ENCODE results near the gene ABHD4.

The ABHD4 gene

DNA sequence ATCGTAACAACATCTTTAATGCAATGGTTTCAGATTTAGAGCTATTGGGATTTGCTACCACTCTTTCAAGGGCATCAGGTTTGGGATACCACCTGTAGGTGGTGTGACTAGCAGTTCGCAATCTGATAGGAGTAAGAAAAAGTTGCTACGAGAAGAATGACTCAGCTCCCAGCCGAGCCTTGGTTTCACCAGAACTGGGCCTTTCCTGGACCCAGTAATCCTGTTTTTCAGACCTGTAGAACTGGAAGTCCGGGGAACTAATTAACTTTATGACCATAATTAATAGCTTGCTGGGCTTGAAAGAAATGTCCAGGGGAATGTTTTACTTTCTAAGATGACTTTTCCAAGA is 770 bp downstream of the ABHD4 start:
- Histone ChIP-seq H3K27me3 (ENCODE audit: control insufficient read depth in 2 of 2, insufficient read depth in 2 of 2, low read length in 2 of 2) (no peaks in the 10 kb centered on the region), H3K4me1 (ENCODE audit: control insufficient read depth in 2 of 2, insufficient read depth in 2 of 2, low read length in 2 of 2) (peaks cover 12 to 18% of the 10 kb centered on the region in 2 donors), H3K36me3 (ENCODE audit: control insufficient read depth in 2 of 2, insufficient read depth in 2 of 2, low read length in 2 of 2) (peaks cover 25% of the 10 kb centered on the region in 2 donors), H3K4me3 (ENCODE audit: low read length in 2 of 2) (peak overlapping the region; percentile 76 to 80), H3K27ac (ENCODE audit: low read depth in 2 of 2, low read length in 2 of 2) (peak overlapping the region; percentile 80 to 85), H3K9me3 (ENCODE audit: control insufficient read depth in 2 of 2, low read length in 2 of 2) (no peaks in the 10 kb centered on the region), H3K9ac (ENCODE audit: low read depth in 1 of 2, low read length in 2 of 2) (peak overlapping the region; percentile 71 to 86)

DNA sequence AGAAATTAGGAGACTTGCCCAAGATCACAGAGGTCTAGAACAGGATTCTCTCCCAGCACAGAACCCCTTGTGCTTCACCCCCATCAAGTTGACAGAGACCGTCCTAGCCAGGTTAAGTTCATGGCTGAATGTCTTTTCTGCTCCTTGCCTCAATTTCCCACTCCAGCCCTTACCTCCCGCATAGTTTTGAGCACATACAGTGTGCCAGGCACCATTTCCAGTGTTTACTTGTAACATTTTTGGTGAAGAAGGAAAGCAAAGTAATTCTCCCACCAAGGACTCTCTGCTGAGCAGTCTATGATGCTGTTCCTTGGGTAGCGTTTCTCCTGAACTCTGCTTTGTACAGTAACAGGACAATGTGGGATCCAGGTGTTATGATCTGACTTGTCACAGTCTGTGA is 1.2 kb downstream of the ABHD4 start:
- Histone ChIP-seq H3K27me3 (ENCODE audit: control insufficient read depth in 2 of 2, insufficient read depth in 2 of 2, low read length in 2 of 2) (no peaks in the 10 kb centered on the region), H3K4me1 (ENCODE audit: control insufficient read depth in 2 of 2, insufficient read depth in 2 of 2, low read length in 2 of 2) (peaks cover 9 to 15% of the 10 kb centered on the region in 2 donors), H3K4me3 (ENCODE audit: low read length in 2 of 2) (peak overlapping the region; percentile 76 to 80), H3K9me3 (ENCODE audit: control insufficient read depth in 2 of 2, low read length in 2 of 2) (no peaks in the 10 kb centered on the region), H3K36me3 (ENCODE audit: control insufficient read depth in 2 of 2, insufficient read depth in 2 of 2, low read length in 2 of 2) (peaks cover 25 to 26% of the 10 kb centered on the region in 2 donors), H3K9ac (ENCODE audit: low read depth in 1 of 2, low read length in 2 of 2) (peak overlapping the region; percentile 71 to 86), H3K27ac (ENCODE audit: low read depth in 2 of 2, low read length in 2 of 2) (no peak overlapping the region)

DNA sequence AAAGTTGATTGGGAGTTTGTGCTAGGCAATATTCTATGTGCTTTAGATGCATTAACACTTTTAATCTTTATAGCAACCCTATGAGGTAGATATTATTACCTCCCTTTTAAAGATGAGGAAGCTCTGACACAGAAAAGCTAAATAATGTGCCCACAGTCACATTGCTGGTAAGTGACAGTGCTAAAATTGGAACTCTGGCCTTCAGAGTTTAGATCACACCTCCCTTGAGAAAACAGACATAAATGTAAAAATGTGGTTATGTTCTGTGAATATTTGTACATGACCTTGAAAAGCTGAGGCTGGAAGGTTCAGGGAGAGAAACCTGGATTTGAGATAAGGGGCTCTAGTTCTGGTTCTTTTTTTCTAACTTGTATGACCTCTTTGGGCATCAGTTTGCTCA is 1.9 kb downstream of the ABHD4 start:
- peaks cover 31% of the 10 kb centered on the region in 2 donors for H3K36me3 ChIP-seq (ENCODE audit: control insufficient read depth in 2 of 2, insufficient read depth in 2 of 2, low read length in 2 of 2)
- no peaks in the 10 kb centered on the region for H3K27me3 ChIP-seq (ENCODE audit: control insufficient read depth in 2 of 2, insufficient read depth in 2 of 2, low read length in 2 of 2)
- no peak overlapping the region for H3K9ac ChIP-seq (ENCODE audit: low read depth in 1 of 2, low read length in 2 of 2)
- no peaks in the 10 kb centered on the region for H3K9me3 ChIP-seq (ENCODE audit: control insufficient read depth in 2 of 2, low read length in 2 of 2)
- H3K4me1 ChIP-seq (ENCODE audit: control insufficient read depth in 2 of 2, insufficient read depth in 2 of 2, low read length in 2 of 2) = peaks cover 7 to 14% of the 10 kb centered on the region in 2 donors
- no peak overlapping the region for H3K4me3 ChIP-seq (ENCODE audit: low read length in 2 of 2)
- H3K27ac ChIP-seq (ENCODE audit: low read depth in 2 of 2, low read length in 2 of 2) = no peak overlapping the region

DNA sequence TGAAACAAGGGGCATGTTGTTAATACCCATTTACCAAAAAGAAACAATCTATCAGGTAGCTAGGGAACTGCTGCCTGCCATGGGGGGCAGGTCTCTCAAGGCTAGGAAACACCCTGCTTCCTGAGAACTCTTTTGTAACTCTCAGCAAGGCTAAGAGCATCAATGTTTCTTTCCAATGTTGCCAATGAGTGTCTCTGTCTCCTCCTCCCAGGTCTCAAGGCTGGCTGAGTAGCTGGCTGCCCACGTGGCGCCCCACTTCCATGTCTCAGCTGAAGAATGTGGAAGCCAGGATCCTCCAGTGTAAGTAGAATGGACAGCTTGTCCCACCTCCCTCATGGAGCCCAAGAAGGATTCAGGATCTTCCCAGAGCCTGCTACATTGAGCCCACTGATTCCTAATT is 3.4 kb downstream of the ABHD4 start:
- Histone ChIP-seq H3K27me3 (ENCODE audit: control insufficient read depth in 2 of 2, insufficient read depth in 2 of 2, low read length in 2 of 2) (no peaks in the 10 kb centered on the region), H3K27ac (ENCODE audit: low read depth in 2 of 2, low read length in 2 of 2) (no peak overlapping the region), H3K4me1 (ENCODE audit: control insufficient read depth in 2 of 2, insufficient read depth in 2 of 2, low read length in 2 of 2) (peaks cover 7 to 14% of the 10 kb centered on the region in 2 donors), H3K4me3 (ENCODE audit: low read length in 2 of 2) (no peak overlapping the region), H3K9ac (ENCODE audit: low read depth in 1 of 2, low read length in 2 of 2) (no peak overlapping the region), H3K9me3 (ENCODE audit: control insufficient read depth in 2 of 2, low read length in 2 of 2) (no peaks in the 10 kb centered on the region), H3K36me3 (ENCODE audit: control insufficient read depth in 2 of 2, insufficient read depth in 2 of 2, low read length in 2 of 2) (peaks cover 43 to 46% of the 10 kb centered on the region in 2 donors)

DNA sequence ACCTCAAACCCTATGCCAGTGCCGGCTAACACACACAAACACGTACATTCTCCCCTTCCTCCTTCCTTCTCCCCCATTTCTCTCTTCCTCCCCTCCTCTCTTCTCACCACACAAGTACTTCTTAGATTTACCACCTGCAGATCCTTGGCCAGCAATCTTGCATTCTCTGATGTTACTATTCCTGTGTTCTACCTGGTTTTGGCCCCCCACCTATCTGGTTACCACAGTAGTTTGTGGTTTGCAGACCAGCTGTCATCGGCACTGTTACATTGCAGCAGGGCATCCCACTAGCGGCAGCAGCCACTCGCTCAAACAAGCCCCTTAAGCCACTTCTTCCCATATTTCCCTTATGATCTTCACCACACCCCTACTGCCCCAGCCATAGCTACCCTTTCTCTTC is 3.9 kb downstream of the ABHD4 start:
- no peaks in the 10 kb centered on the region for H3K27me3 ChIP-seq (ENCODE audit: control insufficient read depth in 2 of 2, insufficient read depth in 2 of 2, low read length in 2 of 2)
- H3K4me3 ChIP-seq (ENCODE audit: low read length in 2 of 2) = no peak overlapping the region
- H3K4me1 ChIP-seq (ENCODE audit: control insufficient read depth in 2 of 2, insufficient read depth in 2 of 2, low read length in 2 of 2) = peaks cover 7 to 14% of the 10 kb centered on the region in 2 donors
- no peak overlapping the region for H3K9ac ChIP-seq (ENCODE audit: low read depth in 1 of 2, low read length in 2 of 2)
- H3K36me3 ChIP-seq (ENCODE audit: control insufficient read depth in 2 of 2, insufficient read depth in 2 of 2, low read length in 2 of 2) = peaks cover 49% of the 10 kb centered on the region in 2 donors
- no peak overlapping the region for H3K27ac ChIP-seq (ENCODE audit: low read depth in 2 of 2, low read length in 2 of 2)
- H3K9me3 ChIP-seq (ENCODE audit: control insufficient read depth in 2 of 2, low read length in 2 of 2) = no peaks in the 10 kb centered on the region

DNA sequence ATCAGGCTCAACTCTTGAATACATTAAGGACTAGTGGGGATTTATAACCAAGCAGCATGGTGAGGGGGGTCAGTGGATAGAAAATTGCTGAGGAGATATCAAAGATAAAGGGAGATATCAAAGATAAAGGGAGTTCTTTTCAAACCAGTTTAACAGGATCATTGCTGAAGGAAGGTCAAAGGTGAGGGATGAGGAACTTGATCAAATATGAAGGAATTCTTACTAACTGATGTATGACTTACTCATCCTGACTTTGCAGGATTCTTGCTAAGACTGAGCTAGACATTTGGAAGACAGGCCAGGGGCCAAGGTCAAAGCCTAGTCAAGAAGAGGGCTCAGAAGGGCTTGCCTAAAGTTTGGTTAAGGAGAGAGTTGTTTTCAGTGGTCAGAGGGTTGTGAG is 4.8 kb downstream of the ABHD4 start:
- H3K27ac ChIP-seq (ENCODE audit: low read depth in 2 of 2, low read length in 2 of 2) = no peak overlapping the region
- no peak overlapping the region for H3K4me3 ChIP-seq (ENCODE audit: low read length in 2 of 2)
- peaks cover 57% of the 10 kb centered on the region in 2 donors for H3K36me3 ChIP-seq (ENCODE audit: control insufficient read depth in 2 of 2, insufficient read depth in 2 of 2, low read length in 2 of 2)

DNA sequence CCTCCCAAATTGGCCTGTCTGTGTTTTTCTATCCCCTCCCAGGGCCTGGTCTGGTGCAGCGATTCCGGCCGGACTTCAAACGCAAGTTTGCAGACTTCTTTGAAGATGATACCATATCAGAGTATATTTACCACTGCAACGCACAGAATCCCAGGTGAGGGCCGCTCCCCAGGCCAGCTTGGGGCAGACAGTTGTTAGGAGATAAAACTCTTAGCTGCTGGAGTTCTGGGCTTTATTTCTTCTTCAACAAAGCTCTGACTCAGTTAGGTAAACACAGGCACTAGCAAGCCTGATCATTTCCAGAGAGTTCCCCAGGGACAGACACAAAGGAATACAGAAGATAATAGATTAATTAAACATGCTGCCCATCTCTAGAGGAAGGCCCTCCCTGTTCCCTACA is 8.3 kb downstream of the ABHD4 start:
- H3K27ac ChIP-seq (ENCODE audit: low read depth in 2 of 2, low read length in 2 of 2) = no peak overlapping the region
- H3K36me3 ChIP-seq (ENCODE audit: control insufficient read depth in 2 of 2, insufficient read depth in 2 of 2, low read length in 2 of 2) = peaks cover 79 to 81% of the 10 kb centered on the region in 2 donors
- H3K4me1 ChIP-seq (ENCODE audit: control insufficient read depth in 2 of 2, insufficient read depth in 2 of 2, low read length in 2 of 2) = no peaks in the 10 kb centered on the region
- H3K9me3 ChIP-seq (ENCODE audit: control insufficient read depth in 2 of 2, low read length in 2 of 2) = no peaks in the 10 kb centered on the region
- no peak overlapping the region for H3K9ac ChIP-seq (ENCODE audit: low read depth in 1 of 2, low read length in 2 of 2)
- no peaks in the 10 kb centered on the region for H3K27me3 ChIP-seq (ENCODE audit: control insufficient read depth in 2 of 2, insufficient read depth in 2 of 2, low read length in 2 of 2)
- H3K4me3 ChIP-seq (ENCODE audit: low read length in 2 of 2) = no peak overlapping the region

More for the DNA sequence above, 4.8 kb downstream of the ABHD4 start:
- Histone ChIP-seq H3K9me3 (ENCODE audit: control insufficient read depth in 2 of 2, low read length in 2 of 2) (no peaks in the 10 kb centered on the region), H3K4me1 (ENCODE audit: control insufficient read depth in 2 of 2, insufficient read depth in 2 of 2, low read length in 2 of 2) (peaks cover 7 to 12% of the 10 kb centered on the region in 2 donors), H3K27me3 (ENCODE audit: control insufficient read depth in 2 of 2, insufficient read depth in 2 of 2, low read length in 2 of 2) (no peaks in the 10 kb centered on the region), H3K9ac (ENCODE audit: low read depth in 1 of 2, low read length in 2 of 2) (no peak overlapping the region)

DNA sequence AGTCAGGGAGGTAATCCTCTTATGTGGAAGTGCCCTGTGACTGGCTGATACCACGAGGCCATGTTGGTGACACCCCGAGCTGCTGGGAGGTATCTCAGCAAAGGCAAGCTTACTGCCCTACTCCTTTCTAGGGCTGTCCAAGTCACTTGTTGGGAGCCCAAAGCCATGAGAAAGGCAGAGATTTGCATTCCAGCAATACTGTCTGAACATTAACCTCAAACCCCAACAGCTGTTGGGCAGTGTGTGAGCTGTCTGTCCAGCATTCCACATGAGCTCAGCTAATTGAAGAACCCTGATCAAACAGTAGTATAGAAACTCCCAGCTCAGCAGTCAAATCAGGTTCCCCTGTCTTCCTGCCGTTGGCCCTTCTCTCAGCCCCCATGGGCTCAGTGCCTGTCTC is 9.2 kb downstream of the ABHD4 start:
- Histone ChIP-seq H3K9me3 (ENCODE audit: control insufficient read depth in 2 of 2, low read length in 2 of 2) (no peaks in the 10 kb centered on the region), H3K36me3 (ENCODE audit: control insufficient read depth in 2 of 2, insufficient read depth in 2 of 2, low read length in 2 of 2) (peaks cover 77% of the 10 kb centered on the region in 2 donors), H3K27me3 (ENCODE audit: control insufficient read depth in 2 of 2, insufficient read depth in 2 of 2, low read length in 2 of 2) (no peaks in the 10 kb centered on the region), H3K9ac (ENCODE audit: low read depth in 1 of 2, low read length in 2 of 2) (no peak overlapping the region), H3K4me1 (ENCODE audit: control insufficient read depth in 2 of 2, insufficient read depth in 2 of 2, low read length in 2 of 2) (no peaks in the 10 kb centered on the region), H3K27ac (ENCODE audit: low read depth in 2 of 2, low read length in 2 of 2) (no peak overlapping the region), H3K4me3 (ENCODE audit: low read length in 2 of 2) (no peak overlapping the region)

DNA sequence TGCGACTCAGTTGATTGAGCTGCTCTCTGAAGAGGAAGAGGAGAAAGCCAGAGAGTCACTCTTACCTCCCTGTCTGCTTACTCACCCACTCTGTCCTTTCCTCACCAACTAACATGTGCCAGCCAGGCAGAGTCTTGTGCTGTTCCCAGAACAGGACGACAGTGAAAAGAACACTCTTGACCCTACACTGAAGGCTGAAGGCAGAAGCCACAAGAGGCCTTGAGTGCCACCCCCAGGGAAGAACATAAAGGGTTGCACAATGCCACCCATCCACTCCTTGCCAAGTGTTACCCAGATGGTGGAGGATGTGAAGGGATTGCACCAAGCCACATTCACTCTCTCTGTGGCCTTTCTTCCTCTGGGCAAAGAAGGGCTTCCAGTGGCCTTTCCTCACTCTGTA is 12.8 kb downstream of the ABHD4 start:
- Histone ChIP-seq H3K9ac (ENCODE audit: low read depth in 1 of 2, low read length in 2 of 2) (no peak overlapping the region), H3K9me3 (ENCODE audit: control insufficient read depth in 2 of 2, low read length in 2 of 2) (no peaks in the 10 kb centered on the region), H3K4me3 (ENCODE audit: low read length in 2 of 2) (no peak overlapping the region), H3K27ac (ENCODE audit: low read depth in 2 of 2, low read length in 2 of 2) (no peak overlapping the region), H3K4me1 (ENCODE audit: control insufficient read depth in 2 of 2, insufficient read depth in 2 of 2, low read length in 2 of 2) (no peaks in the 10 kb centered on the region), H3K36me3 (ENCODE audit: control insufficient read depth in 2 of 2, insufficient read depth in 2 of 2, low read length in 2 of 2) (peaks cover 49 to 50% of the 10 kb centered on the region in 2 donors), H3K27me3 (ENCODE audit: control insufficient read depth in 2 of 2, insufficient read depth in 2 of 2, low read length in 2 of 2) (no peaks in the 10 kb centered on the region)

DNA sequence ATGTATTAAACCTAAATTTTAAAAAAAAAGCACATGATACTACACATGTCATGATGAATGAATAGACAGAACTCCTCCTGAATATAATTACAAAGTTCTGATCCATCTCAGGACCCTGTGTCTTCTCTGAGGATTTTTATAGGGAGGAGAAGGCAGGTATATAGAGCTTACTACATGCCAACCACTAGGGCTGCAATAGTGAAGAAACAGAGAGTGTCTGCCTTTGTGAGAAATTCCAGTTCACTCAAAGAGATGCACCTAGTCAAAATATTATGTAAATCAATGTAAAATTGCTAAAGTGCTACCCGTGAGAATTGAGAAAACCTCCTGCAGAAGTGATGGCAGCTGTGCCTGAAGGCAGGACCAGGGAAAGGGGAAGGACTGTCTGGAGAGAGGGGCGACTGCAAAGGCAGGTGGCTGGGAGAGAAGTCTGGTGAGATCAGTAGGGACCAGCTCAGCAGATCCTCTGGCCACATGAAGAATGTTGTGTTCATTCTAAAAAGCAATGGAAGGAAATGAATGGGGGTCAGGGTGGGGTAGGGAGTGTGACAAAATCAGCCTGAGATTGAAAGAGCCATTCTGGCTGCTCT is 15.1 kb downstream of the ABHD4 start:
- Histone ChIP-seq H3K4me1 (ENCODE audit: control insufficient read depth in 2 of 2, insufficient read depth in 2 of 2, low read length in 2 of 2) (no peaks in the 10 kb centered on the region), H3K27me3 (ENCODE audit: control insufficient read depth in 2 of 2, insufficient read depth in 2 of 2, low read length in 2 of 2) (no peaks in the 10 kb centered on the region), H3K36me3 (ENCODE audit: control insufficient read depth in 2 of 2, insufficient read depth in 2 of 2, low read length in 2 of 2) (peaks cover 26 to 30% of the 10 kb centered on the region in 2 donors), H3K27ac (ENCODE audit: low read depth in 2 of 2, low read length in 2 of 2) (no peak overlapping the region), H3K4me3 (ENCODE audit: low read length in 2 of 2) (no peak overlapping the region), H3K9me3 (ENCODE audit: control insufficient read depth in 2 of 2, low read length in 2 of 2) (no peaks in the 10 kb centered on the region), H3K9ac (ENCODE audit: low read depth in 1 of 2, low read length in 2 of 2) (no peak overlapping the region)

Measured in mucosa of rectum (tissue), 2 donors.